Measurements from ENCODE around the gene KL. TPM values are rescaled to one million over a fixed set of nuclear protein-coding genes. Genes with fewer than 3 reads are reported as not detected.

KL gene
- total RNA-seq, 1 donor from 2014 or later = not detected

GRCh38 chr13:33034882-33035520 is 18.8 kb downstream of the KL start:
- DNase-seq (ENCODE audit: low read depth, low spot score) = no peak

- no peak for DNase-seq (ENCODE audit: low read depth, low spot score)
Observed at GRCh38 chr13:33037673-33038072, 21.4 kb downstream of the KL start.

GRCh38 chr13:33040090-33040489 is 23.9 kb downstream of the KL start:
- no peak for DNase-seq (ENCODE audit: low read depth, low spot score)

- no peak for DNase-seq (ENCODE audit: low read depth, low spot score)
Observed at GRCh38 chr13:33045851-33046592, 29.8 kb downstream of the KL start.

- DNase-seq (ENCODE audit: low read depth, low spot score) = no peak
Observed at GRCh38 chr13:33050161-33050560, 33.9 kb downstream of the KL start.

- DNase-seq (ENCODE audit: low read depth, low spot score) = no peak
Observed at GRCh38 chr13:33051632-33052031, 35.4 kb downstream of the KL start.

- no peak for DNase-seq (ENCODE audit: low read depth, low spot score)
Observed at GRCh38 chr13:33052506-33053280, 36.5 kb downstream of the KL start.

GRCh38 chr13:33053397-33054066 is 37.3 kb downstream of the KL start:
- DNase-seq (ENCODE audit: low read depth, low spot score) = no peak

- no peak for DNase-seq (ENCODE audit: low read depth, low spot score)
Observed at GRCh38 chr13:33057019-33057780, 41.0 kb downstream of the KL start.

- DNase-seq (ENCODE audit: low read depth, low spot score) = no peak
Observed at GRCh38 chr13:33058776-33059327, 42.6 kb downstream of the KL start.

- DNase-seq (ENCODE audit: low read depth, low spot score) = no peak
Observed at GRCh38 chr13:33060815-33061214, 44.6 kb downstream of the KL start.

- DNase-seq (ENCODE audit: low read depth, low spot score) = no peak
Observed at GRCh38 chr13:33066329-33066728, 50.1 kb downstream of the KL start.

- DNase-seq (ENCODE audit: low read depth, low spot score) = no peak
Observed at GRCh38 chr13:33069365-33069764, 53.1 kb downstream of the KL start.

- DNase-seq (ENCODE audit: low read depth, low spot score) = no peak
Observed at GRCh38 chr13:33070713-33071112, 54.5 kb downstream of the KL start.

GRCh38 chr13:33072282-33072681 is 56.1 kb downstream of the KL start:
- DNase-seq (ENCODE audit: low read depth, low spot score) = no peak

GRCh38 chr13:33072759-33073158 is 56.5 kb downstream of the KL start:
- no peak for DNase-seq (ENCODE audit: low read depth, low spot score)

GRCh38 chr13:33073338-33073737 is 57.1 kb downstream of the KL start:
- no peak for DNase-seq (ENCODE audit: low read depth, low spot score)

GRCh38 chr13:33076001-33076992 is 60.1 kb downstream of the KL start:
- no peak for DNase-seq (ENCODE audit: low read depth, low spot score)

GRCh38 chr13:33078263-33078662 is 62.0 kb downstream of the KL start:
- DNase-seq (ENCODE audit: low read depth, low spot score) = no peak

GRCh38 chr13:33079960-33080359 is 63.7 kb downstream of the KL start:
- no peak for DNase-seq (ENCODE audit: low read depth, low spot score)

Data from pulmonary artery endothelial cell (primary cell).